ENCODE measurements around the gene BHLHE23.

BHLHE23 gene

DNA sequence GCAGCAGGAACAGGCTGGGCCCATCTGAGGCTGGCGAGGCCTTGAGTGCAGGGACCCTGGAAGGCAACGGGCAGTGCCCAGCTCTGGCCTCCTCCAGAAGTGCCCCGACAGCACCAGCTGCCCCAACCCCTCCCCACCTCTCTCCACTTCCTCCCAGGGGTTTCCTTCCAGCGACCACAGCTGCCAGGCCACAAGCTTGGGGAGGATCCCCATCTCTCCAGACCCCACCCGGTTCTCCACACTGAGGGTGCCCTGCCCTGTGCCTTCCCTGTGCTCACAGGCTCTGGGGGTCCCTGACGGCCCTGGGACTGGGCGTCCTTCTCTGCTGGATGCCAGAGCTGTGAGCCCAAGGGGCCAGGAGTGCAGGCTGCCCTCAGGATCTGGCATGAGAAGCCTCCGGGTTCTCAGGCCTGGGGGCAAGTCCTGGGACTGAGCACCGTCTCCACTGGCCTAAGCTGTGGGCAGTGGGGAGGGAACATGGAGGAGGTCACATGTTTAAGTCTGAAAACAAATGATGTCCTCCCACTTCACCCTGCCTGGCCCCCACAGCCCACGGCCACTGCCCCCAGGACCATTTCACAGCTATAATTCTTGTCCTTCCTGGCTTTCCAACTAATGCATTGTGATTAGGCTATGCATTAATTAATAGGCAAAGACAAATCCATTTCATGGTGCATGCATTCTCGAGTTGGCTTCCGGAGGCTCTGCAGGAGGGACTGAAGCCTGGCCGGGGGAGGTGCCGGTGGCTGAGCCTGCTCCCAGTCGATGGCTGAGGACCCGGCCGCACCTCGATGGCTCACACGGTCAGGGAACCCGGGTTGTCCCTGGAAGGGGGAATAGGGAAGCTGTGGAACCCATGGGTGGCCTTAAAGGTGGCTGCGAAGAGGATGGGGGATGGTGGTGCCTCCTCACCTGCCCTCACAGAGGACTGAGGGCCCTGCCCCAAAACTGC lies 24.4 kb downstream of the BHLHE23 start:
- H3K36me3 ChIP-seq (ENCODE audit: control insufficient read depth, insufficient read depth, low read length) = no peaks in the 10 kb centered on the region
- no peak overlapping the region for H3K4me3 ChIP-seq (ENCODE audit: insufficient read depth, low read depth, low read length)
- 77 to 80% methylated on average over 20 of the region's 21 CpGs for WGBS, 2 experiments
- H3K27ac ChIP-seq (ENCODE audit: insufficient read depth, low read depth, low read length, poor library complexity, severe bottlenecking) = no peak overlapping the region
- H3K4me1 ChIP-seq (ENCODE audit: control insufficient read depth, insufficient read depth, low read length) = peaks cover 40% of the 10 kb centered on the region
- H3K9me3 ChIP-seq (ENCODE audit: control insufficient read depth, low read length) = no peaks in the 10 kb centered on the region
- peaks cover 7% of the 10 kb centered on the region for H3K27me3 ChIP-seq (ENCODE audit: control insufficient read depth, insufficient read depth, low read length, poor library complexity, severe bottlenecking)

DNA sequence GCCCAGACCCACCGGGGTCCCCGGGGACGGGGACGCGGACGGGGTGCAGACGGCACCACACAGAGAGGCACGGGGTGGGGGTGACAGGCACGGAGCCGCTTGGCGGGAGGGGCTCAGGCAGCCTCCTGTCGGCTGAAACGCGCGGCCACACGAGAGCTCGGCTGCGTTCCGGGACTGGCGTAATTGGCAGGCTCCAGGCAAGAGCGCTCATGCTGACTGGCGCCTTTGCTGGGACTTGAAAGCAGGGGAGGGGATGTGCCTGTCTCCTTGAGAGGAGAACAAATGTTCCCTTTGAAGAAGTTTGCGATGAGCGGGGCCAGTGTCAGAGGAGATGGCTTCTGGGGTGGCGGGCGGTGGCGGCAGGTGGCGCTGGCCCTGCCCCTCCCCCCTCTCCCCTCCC lies 25.8 kb downstream of the BHLHE23 start:
- WGBS, 2 experiments = 66 to 68% methylated on average over 24 of the region's 28 CpGs
- H3K4me1 ChIP-seq (ENCODE audit: control insufficient read depth, insufficient read depth, low read length) = peaks cover 35% of the 10 kb centered on the region
- peaks cover 11% of the 10 kb centered on the region for H3K27me3 ChIP-seq (ENCODE audit: control insufficient read depth, insufficient read depth, low read length, poor library complexity, severe bottlenecking)
- no peaks in the 10 kb centered on the region for H3K9me3 ChIP-seq (ENCODE audit: control insufficient read depth, low read length)
- H3K4me3 ChIP-seq (ENCODE audit: insufficient read depth, low read depth, low read length) = no peak overlapping the region
- H3K27ac ChIP-seq (ENCODE audit: insufficient read depth, low read depth, low read length, poor library complexity, severe bottlenecking) = no peak overlapping the region
- H3K36me3 ChIP-seq (ENCODE audit: control insufficient read depth, insufficient read depth, low read length) = no peaks in the 10 kb centered on the region

DNA sequence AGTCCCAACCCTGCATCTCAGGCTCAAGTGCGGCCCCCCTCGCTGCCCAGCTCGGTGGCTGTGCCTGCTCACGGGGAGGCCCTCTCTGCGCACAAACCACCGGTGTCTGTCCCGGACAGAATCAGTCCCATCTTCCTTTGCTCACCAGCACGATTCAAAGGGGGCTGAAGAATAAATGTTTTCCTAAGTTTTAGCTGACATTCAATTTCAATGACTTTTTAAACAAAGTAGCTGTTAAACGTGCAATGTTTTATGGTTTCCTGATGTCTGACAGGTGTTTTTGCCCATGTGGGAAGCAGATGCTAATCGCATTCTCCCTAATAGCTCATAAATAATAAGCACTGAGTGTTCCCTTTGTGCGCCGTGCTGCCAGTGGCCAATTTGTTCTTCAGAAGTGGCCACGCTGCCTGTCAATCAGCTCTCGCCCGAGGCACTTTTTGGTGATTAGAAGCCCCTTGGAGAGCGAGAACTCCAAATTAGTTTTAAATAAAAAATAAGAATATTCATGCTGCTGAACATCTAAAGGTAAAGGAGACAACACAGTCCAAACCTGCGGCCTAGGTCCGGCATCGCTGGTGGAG lies 26.3 kb downstream of the BHLHE23 start:
- no peak overlapping the region for H3K4me3 ChIP-seq (ENCODE audit: insufficient read depth, low read depth, low read length)
- peaks cover 35% of the 10 kb centered on the region for H3K4me1 ChIP-seq (ENCODE audit: control insufficient read depth, insufficient read depth, low read length)
- H3K27ac ChIP-seq (ENCODE audit: insufficient read depth, low read depth, low read length, poor library complexity, severe bottlenecking) = no peak overlapping the region
- WGBS, 2 experiments = 90 to 92% methylated on average over 18 to 19 of the region's 19 CpGs
- peaks cover 16% of the 10 kb centered on the region for H3K27me3 ChIP-seq (ENCODE audit: control insufficient read depth, insufficient read depth, low read length, poor library complexity, severe bottlenecking)
- H3K9me3 ChIP-seq (ENCODE audit: control insufficient read depth, low read length) = no peaks in the 10 kb centered on the region
- H3K36me3 ChIP-seq (ENCODE audit: control insufficient read depth, insufficient read depth, low read length) = no peaks in the 10 kb centered on the region

DNA sequence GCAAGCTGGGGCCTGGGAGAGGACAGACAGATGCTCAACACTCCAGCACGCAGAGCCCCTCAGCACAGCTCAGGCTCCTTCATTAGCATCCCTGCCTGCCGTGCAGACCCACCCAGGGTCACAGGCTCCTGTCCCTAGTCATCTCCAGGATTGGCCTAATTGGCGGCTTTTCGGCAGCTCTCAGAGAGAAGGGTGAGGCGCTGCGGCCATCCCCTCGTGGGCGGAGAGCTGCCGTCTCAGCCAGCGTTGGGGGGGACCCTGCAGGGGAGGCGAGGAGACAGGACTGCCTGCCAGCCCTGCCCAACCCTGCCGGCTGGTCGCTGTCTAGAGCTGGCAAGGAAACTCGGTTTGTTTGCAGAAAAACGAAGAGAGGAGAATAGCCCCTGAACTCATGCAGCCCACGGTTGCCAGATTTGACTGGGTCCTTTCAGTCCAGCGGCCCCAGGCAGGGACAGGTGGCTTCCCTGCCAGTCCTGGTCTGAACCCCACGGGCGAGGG lies 26.8 kb downstream of the BHLHE23 start:
- no peak overlapping the region for H3K4me3 ChIP-seq (ENCODE audit: insufficient read depth, low read depth, low read length)
- no peaks in the 10 kb centered on the region for H3K36me3 ChIP-seq (ENCODE audit: control insufficient read depth, insufficient read depth, low read length)
- no peak overlapping the region for H3K27ac ChIP-seq (ENCODE audit: insufficient read depth, low read depth, low read length, poor library complexity, severe bottlenecking)
- peaks cover 36% of the 10 kb centered on the region for H3K4me1 ChIP-seq (ENCODE audit: control insufficient read depth, insufficient read depth, low read length)
- H3K9me3 ChIP-seq (ENCODE audit: control insufficient read depth, low read length) = no peaks in the 10 kb centered on the region
- WGBS, 2 experiments = 43 to 49% methylated on average over 19 of the region's 19 CpGs
- peaks cover 19% of the 10 kb centered on the region for H3K27me3 ChIP-seq (ENCODE audit: control insufficient read depth, insufficient read depth, low read length, poor library complexity, severe bottlenecking)

DNA sequence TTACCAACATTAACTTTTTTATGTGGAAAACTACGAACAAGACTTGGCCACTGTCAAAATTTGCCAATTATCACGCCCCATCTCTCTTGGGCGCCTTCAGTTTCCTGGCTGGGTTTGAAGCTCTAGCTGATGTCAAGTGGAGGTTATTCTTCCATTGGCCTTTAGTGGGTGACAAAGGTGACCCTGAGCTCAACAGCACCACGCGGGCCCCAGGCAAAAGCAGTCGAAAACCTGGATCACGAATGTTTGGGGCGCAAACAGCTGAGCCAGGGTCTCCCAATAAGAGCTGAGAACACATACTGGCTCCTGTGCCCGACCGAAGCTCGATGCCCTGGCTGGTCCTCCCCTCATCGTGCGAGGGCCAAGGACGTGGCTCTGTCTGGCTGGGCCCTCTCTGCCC lies 27.5 kb downstream of the BHLHE23 start:
- Histone ChIP-seq H3K27me3 (ENCODE audit: control insufficient read depth, insufficient read depth, low read length, poor library complexity, severe bottlenecking) (peaks cover 24% of the 10 kb centered on the region), H3K4me1 (ENCODE audit: control insufficient read depth, insufficient read depth, low read length) (peaks cover 38% of the 10 kb centered on the region), H3K27ac (ENCODE audit: insufficient read depth, low read depth, low read length, poor library complexity, severe bottlenecking) (no peak overlapping the region), H3K9me3 (ENCODE audit: control insufficient read depth, low read length) (no peaks in the 10 kb centered on the region), H3K4me3 (ENCODE audit: insufficient read depth, low read depth, low read length) (no peak overlapping the region), H3K36me3 (ENCODE audit: control insufficient read depth, insufficient read depth, low read length) (no peaks in the 10 kb centered on the region)
- 88 to 89% methylated on average over 14 of the region's 14 CpGs for WGBS, 2 experiments

DNA sequence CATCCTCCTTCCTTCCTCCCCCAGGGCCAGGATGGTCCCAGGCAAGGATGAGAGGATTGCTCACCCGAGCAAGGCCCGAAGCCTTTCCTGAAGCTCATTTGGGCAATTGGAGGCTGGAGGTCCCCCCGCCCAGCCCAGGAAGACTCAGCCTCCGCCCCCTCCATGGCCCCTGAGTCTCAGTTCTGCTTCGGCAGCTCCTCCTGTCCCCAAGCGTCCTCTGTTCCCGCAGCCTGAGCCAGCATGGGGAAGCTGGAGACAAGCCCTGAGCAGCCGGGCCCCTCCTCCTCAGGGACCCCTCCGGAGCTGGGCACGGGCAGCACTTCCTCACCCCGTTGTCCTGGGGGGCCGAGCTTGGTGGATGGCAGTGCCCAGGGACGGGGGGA lies 28.2 kb downstream of the BHLHE23 start:
- H3K4me3 ChIP-seq (ENCODE audit: insufficient read depth, low read depth, low read length) = no peak overlapping the region
- H3K27ac ChIP-seq (ENCODE audit: insufficient read depth, low read depth, low read length, poor library complexity, severe bottlenecking) = no peak overlapping the region
- H3K27me3 ChIP-seq (ENCODE audit: control insufficient read depth, insufficient read depth, low read length, poor library complexity, severe bottlenecking) = peaks cover 32% of the 10 kb centered on the region
- H3K36me3 ChIP-seq (ENCODE audit: control insufficient read depth, insufficient read depth, low read length) = no peaks in the 10 kb centered on the region
- H3K4me1 ChIP-seq (ENCODE audit: control insufficient read depth, insufficient read depth, low read length) = peaks cover 38% of the 10 kb centered on the region
- no peaks in the 10 kb centered on the region for H3K9me3 ChIP-seq (ENCODE audit: control insufficient read depth, low read length)
- 81 to 86% methylated on average over 13 of the region's 13 CpGs for WGBS, 2 experiments

DNA sequence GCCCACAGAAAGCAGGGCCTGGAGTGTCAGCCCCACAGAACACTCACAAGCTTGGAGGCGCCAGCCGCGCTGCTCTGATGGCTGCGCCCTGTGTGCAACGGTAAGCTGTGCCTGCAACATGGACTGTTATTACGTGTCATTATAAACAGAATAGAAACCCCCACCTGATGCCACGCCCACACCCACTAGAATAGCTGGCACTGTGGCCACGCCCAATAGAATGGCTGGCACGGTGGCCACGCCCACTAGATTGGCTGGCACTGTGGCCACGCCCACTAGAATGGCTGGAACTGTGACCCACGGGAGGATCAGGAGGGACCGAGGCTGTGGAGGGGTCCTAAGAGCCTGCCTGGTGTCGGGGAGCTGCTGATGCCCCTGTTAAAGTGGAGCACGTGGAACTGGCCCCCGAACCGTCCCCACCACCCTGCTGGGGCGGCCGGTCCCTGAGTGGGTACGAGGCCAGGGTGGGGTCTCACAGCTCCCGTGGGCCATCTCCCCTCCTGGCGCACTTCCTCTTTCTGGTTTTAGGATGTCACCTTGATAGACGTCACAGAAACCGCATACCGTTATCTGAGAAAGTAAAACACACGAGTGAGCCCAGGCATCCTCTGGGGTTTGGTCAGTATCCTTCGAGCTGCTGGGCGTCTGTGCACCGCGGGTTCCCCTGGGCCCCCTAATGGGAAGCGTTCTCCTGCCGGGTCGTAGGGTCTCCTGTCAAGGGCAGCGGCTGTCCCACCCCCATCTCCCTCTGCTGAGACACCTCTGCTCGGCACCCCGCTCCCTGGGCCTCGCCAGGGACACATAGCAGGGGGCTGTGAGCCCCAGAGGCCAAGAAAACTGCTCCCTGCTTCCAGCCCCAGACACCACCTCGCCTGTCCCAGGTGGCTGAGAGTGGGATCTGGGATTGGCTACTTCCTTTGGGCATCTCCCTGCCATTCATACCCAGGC lies 28.9 kb downstream of the BHLHE23 start:
- peaks cover 39% of the 10 kb centered on the region for H3K27me3 ChIP-seq (ENCODE audit: control insufficient read depth, insufficient read depth, low read length, poor library complexity, severe bottlenecking)
- peaks cover 42% of the 10 kb centered on the region for H3K4me1 ChIP-seq (ENCODE audit: control insufficient read depth, insufficient read depth, low read length)
- H3K27ac ChIP-seq (ENCODE audit: insufficient read depth, low read depth, low read length, poor library complexity, severe bottlenecking) = no peak overlapping the region
- WGBS, 2 experiments = 91% methylated on average over 38 of the region's 38 CpGs
- no peak overlapping the region for H3K4me3 ChIP-seq (ENCODE audit: insufficient read depth, low read depth, low read length)
- H3K36me3 ChIP-seq (ENCODE audit: control insufficient read depth, insufficient read depth, low read length) = no peaks in the 10 kb centered on the region
- no peaks in the 10 kb centered on the region for H3K9me3 ChIP-seq (ENCODE audit: control insufficient read depth, low read length)

DNA sequence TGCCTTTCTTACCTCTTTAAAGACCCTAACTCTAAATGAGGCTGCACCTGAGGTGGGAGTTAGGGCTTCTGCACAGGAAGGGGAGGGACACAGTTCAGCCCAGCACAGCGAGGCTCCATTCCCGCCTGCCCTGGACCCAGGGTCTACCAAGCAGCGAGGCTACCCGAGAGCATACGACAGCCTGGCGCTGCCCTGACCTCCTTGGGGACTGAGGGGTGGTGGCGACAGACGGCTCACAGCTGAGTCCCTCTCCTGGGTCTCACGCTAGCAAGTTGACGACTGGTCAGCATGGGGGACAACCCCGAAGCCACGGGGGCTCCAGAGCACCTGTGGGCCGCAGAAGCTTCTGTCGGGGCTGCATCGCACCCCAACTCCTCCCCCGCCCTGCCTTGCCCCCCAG lies 29.9 kb downstream of the BHLHE23 start:
- Histone ChIP-seq H3K27ac (ENCODE audit: insufficient read depth, low read depth, low read length, poor library complexity, severe bottlenecking) (no peak overlapping the region), H3K27me3 (ENCODE audit: control insufficient read depth, insufficient read depth, low read length, poor library complexity, severe bottlenecking) (peaks cover 49% of the 10 kb centered on the region), H3K4me1 (ENCODE audit: control insufficient read depth, insufficient read depth, low read length) (peaks cover 38% of the 10 kb centered on the region), H3K4me3 (ENCODE audit: insufficient read depth, low read depth, low read length) (no peak overlapping the region), H3K9me3 (ENCODE audit: control insufficient read depth, low read length) (no peaks in the 10 kb centered on the region), H3K36me3 (ENCODE audit: control insufficient read depth, insufficient read depth, low read length) (no peaks in the 10 kb centered on the region)
- WGBS, 2 experiments = 92 to 95% methylated on average over 16 of the region's 16 CpGs

DNA sequence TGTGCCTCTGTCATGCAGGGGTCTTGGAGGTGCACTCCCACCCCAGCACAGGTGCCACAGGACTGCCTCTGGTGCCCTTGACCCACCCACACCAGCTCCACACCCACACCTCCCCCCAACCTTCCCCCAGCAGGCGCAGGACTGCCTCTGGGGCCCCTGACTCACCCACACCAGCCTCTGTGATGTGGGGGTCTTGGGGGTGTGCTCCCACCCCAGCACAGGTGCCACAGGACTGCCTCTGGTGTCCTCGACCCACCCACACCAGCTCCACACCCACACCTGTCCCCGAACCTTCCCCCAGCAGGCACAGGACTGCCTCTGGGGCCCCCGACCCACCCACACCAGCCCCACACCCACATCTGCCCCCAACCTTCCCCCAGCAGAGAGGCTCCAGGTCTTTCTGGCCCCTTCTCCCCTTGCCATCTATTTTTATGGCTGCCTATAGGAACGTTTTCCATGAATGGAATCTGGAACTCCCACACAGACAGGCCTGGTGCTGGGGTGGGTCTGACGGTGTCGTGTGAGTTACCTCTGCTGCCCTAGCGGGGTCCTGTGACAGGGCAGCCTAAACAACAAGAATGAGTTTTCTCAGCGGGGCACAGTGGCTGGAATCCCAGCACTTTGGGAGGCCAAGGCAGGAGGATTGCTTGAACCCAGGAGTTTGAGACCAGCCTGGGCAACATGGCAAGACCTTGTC lies 30.8 kb downstream of the BHLHE23 start:
- 68 to 69% methylated on average over 9 of the region's 9 CpGs for WGBS, 2 experiments
- H3K27ac ChIP-seq (ENCODE audit: insufficient read depth, low read depth, low read length, poor library complexity, severe bottlenecking) = no peak overlapping the region
- peaks cover 49% of the 10 kb centered on the region for H3K27me3 ChIP-seq (ENCODE audit: control insufficient read depth, insufficient read depth, low read length, poor library complexity, severe bottlenecking)
- H3K4me1 ChIP-seq (ENCODE audit: control insufficient read depth, insufficient read depth, low read length) = peaks cover 35% of the 10 kb centered on the region
- no peak overlapping the region for H3K4me3 ChIP-seq (ENCODE audit: insufficient read depth, low read depth, low read length)
- no peaks in the 10 kb centered on the region for H3K36me3 ChIP-seq (ENCODE audit: control insufficient read depth, insufficient read depth, low read length)
- no peaks in the 10 kb centered on the region for H3K9me3 ChIP-seq (ENCODE audit: control insufficient read depth, low read length)
